ENCODE data around the gene SPOCD1.

SPOCD1 gene

DNA sequence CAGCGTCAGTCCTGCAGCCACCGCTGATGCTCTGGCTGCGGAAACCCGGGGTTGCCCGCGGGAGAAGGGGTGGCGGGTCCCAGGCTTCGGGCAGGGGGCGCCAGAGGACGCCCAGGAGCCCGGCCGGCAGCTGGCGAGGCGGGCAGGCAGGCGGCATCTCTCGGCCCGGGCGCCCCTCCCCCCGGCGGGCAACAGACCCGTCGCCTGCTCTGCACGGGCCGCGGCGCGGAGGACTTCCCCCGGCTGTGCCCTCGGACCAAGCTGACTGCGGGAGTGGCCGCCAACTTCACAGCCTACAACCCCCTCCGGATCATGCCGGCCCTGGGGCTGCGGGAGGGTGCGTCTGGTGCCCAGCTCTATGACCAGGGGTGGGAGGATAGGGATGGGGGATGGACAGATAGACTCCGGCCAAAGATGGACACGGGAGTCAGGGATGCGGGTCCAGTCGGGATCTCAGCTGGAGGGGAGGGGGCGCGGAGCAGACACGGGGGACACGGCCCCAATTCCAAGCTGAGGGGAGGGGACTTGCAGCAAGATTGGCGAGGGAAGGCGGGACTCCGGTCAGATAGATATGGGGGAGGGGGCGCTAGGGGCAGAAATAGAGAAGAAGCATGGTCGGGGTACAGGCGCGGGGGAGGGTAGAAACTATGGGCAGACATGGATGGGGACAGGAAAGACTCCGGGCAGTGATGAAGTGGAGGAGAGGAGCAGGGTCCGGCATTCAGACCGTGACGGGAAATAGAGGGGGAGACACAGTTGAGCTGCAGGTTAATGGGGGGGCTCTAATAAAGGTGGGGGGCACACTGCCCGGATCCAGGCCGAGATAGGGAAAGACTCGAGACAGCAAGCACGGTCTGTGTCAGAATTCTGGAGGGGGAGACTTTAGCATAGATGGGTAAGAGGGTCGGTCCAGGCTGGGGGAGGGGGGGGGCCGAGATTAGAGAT lies 52.8 kb downstream of the SPOCD1 start:
- TF ChIP-seq, protein P1, sequence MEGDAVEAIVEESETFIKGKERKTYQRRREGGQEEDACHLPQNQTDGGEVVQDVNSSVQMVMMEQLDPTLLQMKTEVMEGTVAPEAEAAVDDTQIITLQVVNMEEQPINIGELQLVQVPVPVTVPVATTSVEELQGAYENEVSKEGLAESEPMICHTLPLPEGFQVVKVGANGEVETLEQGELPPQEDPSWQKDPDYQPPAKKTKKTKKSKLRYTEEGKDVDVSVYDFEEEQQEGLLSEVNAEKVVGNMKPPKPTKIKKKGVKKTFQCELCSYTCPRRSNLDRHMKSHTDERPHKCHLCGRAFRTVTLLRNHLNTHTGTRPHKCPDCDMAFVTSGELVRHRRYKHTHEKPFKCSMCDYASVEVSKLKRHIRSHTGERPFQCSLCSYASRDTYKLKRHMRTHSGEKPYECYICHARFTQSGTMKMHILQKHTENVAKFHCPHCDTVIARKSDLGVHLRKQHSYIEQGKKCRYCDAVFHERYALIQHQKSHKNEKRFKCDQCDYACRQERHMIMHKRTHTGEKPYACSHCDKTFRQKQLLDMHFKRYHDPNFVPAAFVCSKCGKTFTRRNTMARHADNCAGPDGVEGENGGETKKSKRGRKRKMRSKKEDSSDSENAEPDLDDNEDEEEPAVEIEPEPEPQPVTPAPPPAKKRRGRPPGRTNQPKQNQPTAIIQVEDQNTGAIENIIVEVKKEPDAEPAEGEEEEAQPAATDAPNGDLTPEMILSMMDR (IDR thresholded peaks at IDR 0.05; ENCODE audit: low read length, missing control alignments), result peak; percentile 31
- peak; percentile 31 for DNase-seq (ENCODE audit: low read depth)
- H3K4me3 ChIP-seq (replicated peaks; ENCODE audit: low read depth, low read length), result peak overlapping the region; percentile 50

GRCh38 chr1:31762323-31762722 lies 53.5 kb downstream of the SPOCD1 start:
- DNase-seq (ENCODE audit: low read depth), result no peak
- H3K4me3 ChIP-seq (replicated peaks; ENCODE audit: low read depth, low read length), result no peak overlapping the region
- TF ChIP-seq, protein P1 (IDR thresholded peaks at IDR 0.05; ENCODE audit: low read length, missing control alignments), result no peak

GRCh38 chr1:31761883-31762282 lies 53.9 kb downstream of the SPOCD1 start:
- DNase-seq (ENCODE audit: low read depth), result peak; percentile 43

DNA sequence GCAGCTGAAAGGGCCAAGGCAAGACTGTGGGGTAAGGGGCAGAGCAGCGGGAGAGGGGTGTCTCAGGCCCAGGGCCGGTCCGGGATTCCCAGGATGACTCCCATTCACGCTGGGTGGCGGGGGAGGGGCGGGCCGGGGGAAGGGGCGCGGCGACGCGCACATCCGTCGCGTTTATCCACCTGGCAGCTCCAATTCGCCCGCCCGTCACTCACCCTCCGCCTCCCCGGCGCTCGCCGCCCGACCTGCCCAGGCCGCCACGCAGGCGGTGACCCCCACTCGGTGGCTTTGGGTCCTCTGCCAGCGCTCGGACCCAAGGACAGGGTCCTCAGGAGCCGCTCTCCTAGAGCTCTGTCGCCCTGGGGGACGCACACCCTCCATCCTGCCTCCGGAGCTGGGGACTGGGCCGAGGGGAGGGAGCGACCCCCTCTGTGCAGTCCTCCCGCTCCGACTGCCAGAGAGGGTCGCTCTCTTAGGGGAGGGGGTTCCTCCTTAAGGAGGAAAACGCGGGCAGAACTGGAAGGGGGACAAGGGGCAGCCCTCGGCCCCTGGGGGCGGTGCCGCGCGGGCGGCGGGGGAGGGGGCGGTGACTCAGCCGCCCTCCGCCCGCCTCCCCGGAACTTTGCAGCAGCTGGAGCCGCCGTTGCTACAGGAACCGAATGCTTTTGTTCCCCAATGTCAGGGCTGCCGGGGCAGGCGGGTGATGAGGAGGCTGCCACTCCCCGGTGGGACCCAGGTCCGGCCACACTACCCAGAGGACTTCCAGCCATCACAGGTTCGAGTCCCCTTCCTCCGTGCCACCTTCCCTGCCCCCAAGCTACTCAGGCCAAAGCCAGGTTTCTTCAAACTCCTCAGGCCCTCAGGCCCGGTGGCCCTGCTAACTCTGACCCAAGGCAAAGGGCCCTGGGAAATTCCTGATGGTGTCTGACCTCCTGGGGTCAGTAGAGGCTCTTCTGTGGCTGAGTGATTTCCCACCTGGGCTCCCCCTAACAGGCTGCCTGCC lies 55.1 kb downstream of the SPOCD1 start:
- TF ChIP-seq, protein P1 (IDR thresholded peaks at IDR 0.05; ENCODE audit: low read length, missing control alignments), result no peak
- peak overlapping the region; percentile 53 for H3K4me3 ChIP-seq (replicated peaks; ENCODE audit: low read depth, low read length)
- peak; percentile 57 for DNase-seq (ENCODE audit: low read depth)

More at GRCh38 chr1:31761883-31762282, 53.9 kb downstream of the SPOCD1 start:
- TF ChIP-seq, protein P1 (IDR thresholded peaks at IDR 0.05; ENCODE audit: low read length, missing control alignments), result no peak
- no peak overlapping the region for H3K4me3 ChIP-seq (replicated peaks; ENCODE audit: low read depth, low read length)

DNA sequence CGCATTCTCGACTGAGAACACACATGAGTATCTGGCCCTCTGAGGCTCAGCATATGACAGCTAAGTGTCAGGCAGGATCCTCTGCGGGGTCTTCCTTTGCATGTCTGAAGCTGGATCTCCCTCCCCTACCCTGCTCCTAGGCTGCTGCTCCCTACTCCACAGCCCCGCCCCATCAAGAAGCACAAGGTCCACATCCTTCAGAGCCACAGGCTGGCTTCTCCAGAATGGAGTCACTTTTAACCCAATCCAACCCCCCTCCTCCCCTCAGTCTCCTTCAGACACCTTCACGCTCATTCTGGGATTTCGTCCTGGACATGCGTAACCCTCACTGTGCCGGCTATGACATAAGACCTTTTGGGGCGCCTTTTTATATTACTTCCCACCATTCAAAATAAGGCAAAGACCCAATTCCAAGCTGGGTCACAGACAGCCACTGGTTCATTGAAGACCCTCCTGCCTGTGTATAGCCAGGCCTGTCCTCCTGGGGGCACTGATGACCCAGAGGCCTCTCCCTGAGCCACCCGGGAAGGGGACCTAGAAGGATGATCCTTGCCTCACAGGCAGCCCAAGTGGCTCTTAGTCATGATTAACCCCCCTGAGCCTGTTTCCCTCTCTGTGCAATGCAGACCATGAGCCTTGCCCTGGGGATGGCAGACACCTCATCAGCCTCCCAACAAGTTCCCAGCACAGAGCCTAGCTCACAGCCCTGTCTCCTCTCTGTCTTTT lies 56.4 kb downstream of the SPOCD1 start:
- no peak for DNase-seq (ENCODE audit: low read depth)
- TF ChIP-seq, protein P1 (IDR thresholded peaks at IDR 0.05; ENCODE audit: low read length, missing control alignments), result no peak
- H3K4me3 ChIP-seq (replicated peaks; ENCODE audit: low read depth, low read length), result no peak overlapping the region

GRCh38 chr1:31758823-31759222 lies 57.0 kb downstream of the SPOCD1 start:
- TF ChIP-seq, protein P1 (IDR thresholded peaks at IDR 0.05; ENCODE audit: low read length, missing control alignments), result no peak
- no peak for DNase-seq (ENCODE audit: low read depth)
- no peak overlapping the region for H3K4me3 ChIP-seq (replicated peaks; ENCODE audit: low read depth, low read length)
